ENCODE results near the gene ANTKMT. TPM values are rescaled to one million over a fixed set of nuclear protein-coding genes. Genes with fewer than 3 reads are reported as not detected.

The ANTKMT gene
- total and polyA plus RNA-seq, 2 of the 4 experiments (the other 2 are of a cell fraction) = 7.3 to 16.2 TPM

GRCh38 chr16:734208-734980 is 13.4 kb downstream of the ANTKMT start:
- no peak for DNase-seq
- Histone ChIP-seq H3K4me1 (ENCODE audit: control insufficient read depth, insufficient read depth, low read length) (no peaks in the 10 kb centered on the region; the same call in 1 of the 2 replicates), H3K4ac (ENCODE audit: low read depth, low read length) (no peak overlapping the region), H2BK15ac (ENCODE audit: low read depth, low read length) (no peak overlapping the region), H2BK5ac (ENCODE audit: low read depth, low read length, poor library complexity, severe bottlenecking) (no peak overlapping the region), H3K9ac (ENCODE audit: low read depth, low read length) (no peak overlapping the region), H3K4me3 (ENCODE audit: insufficient read depth, low read depth, low read length) (no peak overlapping the region), H2BK120ac (ENCODE audit: low read depth, low read length) (no peak overlapping the region), H3K56ac (ENCODE audit: extremely low read depth, insufficient read depth, low read length) (no peak overlapping the region), H3K79me1 (ENCODE audit: low read depth in 1 of 2, low read length in 2 of 2) (peaks cover 3 to 7% of the 10 kb centered on the region in 2 experiments; a peak in 3 of 4 replicates), H3K14ac (replicated peaks; ENCODE audit: low read depth, low read length) (no peak overlapping the region), H4K8ac (ENCODE audit: low read depth in 2 of 2, low read length in 2 of 2) (no peak overlapping the region), H3K18ac (ENCODE audit: low read depth, low read length) (no peak overlapping the region), H3K27me3 (ENCODE audit: control insufficient read depth, insufficient read depth, low read length) (no peaks in the 10 kb centered on the region), H2AFZ (replicated peaks; ENCODE audit: low read length, poor library complexity) (no peak overlapping the region), H2AK5ac (ENCODE audit: low read depth, low read length) (no peak overlapping the region), H3K23ac (ENCODE audit: low read depth, low read length) (no peak overlapping the region), H3K9me3 (ENCODE audit: control insufficient read depth, insufficient read depth, low read length) (no peaks in the 10 kb centered on the region), H3K27ac (ENCODE audit: insufficient read depth, low read length) (no peak overlapping the region), H2BK20ac (ENCODE audit: low read depth, low read length) (no peak overlapping the region), H4K91ac (ENCODE audit: insufficient read depth, low read depth, low read length) (no peak overlapping the region), H3K4me2 (ENCODE audit: low read depth, low read length) (no peak overlapping the region), H3K9me1 (ENCODE audit: insufficient read depth, low read length) (no peaks in the 10 kb centered on the region), H3K36me3 (ENCODE audit: control insufficient read depth, insufficient read depth, low read length) (peaks cover 50% of the 10 kb centered on the region), H2AK9ac (replicated peaks; ENCODE audit: low read depth, low read length, poor library complexity) (no peak overlapping the region), H4K5ac (ENCODE audit: low read depth, low read length) (no peak overlapping the region), H4K20me1 (ENCODE audit: insufficient read depth, low read length) (no peaks in the 10 kb centered on the region; the same call in 1 of the 2 replicates)
- TF ChIP-seq MAFK (IDR thresholded peaks at IDR 0.05; ENCODE audit: low read depth, low read length) (no peak), RAD21 (IDR thresholded peaks at IDR 0.05; ENCODE audit: low read length) (no peak), BHLHE40 (IDR thresholded peaks at IDR 0.05; ENCODE audit: low read depth, low read length) (no peak), MAZ (IDR thresholded peaks at IDR 0.05; ENCODE audit: borderline replicate concordance, low read depth, low read length) (no peak)
- in situ Hi-C loops (cut with MboI; ENCODE audit: low sequenced_read_pairs) (no loop called here), dilution Hi-C loops (cut with HindIII; ENCODE audit: low sequenced_read_pairs, unreplicated experiment) (no loop called here), intact Hi-C loops (cut with micrococcal nuclease) (no loop called here)
- POLR2A ChIA-PET (ENCODE audit: unreplicated experiment) = no interaction called here
- CTCF ChIA-PET = no interaction called here
- 89% methylated on average over 28 of the region's 49 CpGs; no CpG with 5 or more reads in 1 of the 2 experiments for WGBS, 2 experiments (ENCODE audit: extremely low coverage in 2 of 2, insufficient read length in 1 of 2)
- ATAC-seq (ENCODE audit: low read depth) = no peak
- BruUV-seq (replicated peaks) = no TSS peak

Data from IMR-90 (cell line).